Body of pancreas (tissue), 4 donors: ENCODE measurements around the gene CRACR2B. TPM values are rescaled to one million over a fixed set of nuclear protein-coding genes. Genes with fewer than 3 reads are reported as not detected.

Experiments
- ATAC-seq: fragments of 150-250 bp; one replicate; pipeline ENCODE4 v1.9.1; 2016
- DNase-seq, 4 donors: peaks; one replicate each; pipeline ENCODE4 v3.0.0-alpha.2; 2019
- H3K27ac ChIP-seq, 4 donors: fragments of 200-600 bp; sonication (generic); 1 replicate in 3 of 4; 2 replicates in 1 of 4; pipeline versions ENCODE4 v1.5.1 to v1.6.1; 2016 to 2019; ENCODE audit warnings: mild to moderate bottlenecking in 1 of 4, mixed read lengths in 1 of 4, moderate library complexity in 1 of 4
- H3K27me3 ChIP-seq, 2 donors: fragments of 200-600 bp; sonication (generic); one replicate each; pipeline ENCODE4 v1.6.0; 2016; ENCODE audit warnings: mild to moderate bottlenecking in 1 of 2
- H3K36me3 ChIP-seq, 2 donors: fragments of 200-600 bp; sonication (generic); replicated peaks in 1 of 2; 2 replicates each; pipeline ENCODE4 v1.5.1; 2016; ENCODE audit warnings: low read depth in 2 of 2; ENCODE audit not compliant: insufficient read depth in 1 of 2
- H3K4me1 ChIP-seq: fragments of 200-600 bp; sonication (generic); one replicate; pipeline ENCODE4 v1.6.0; 2016
- H3K4me3 ChIP-seq, 2 donors: fragments of 200-600 bp; sonication (generic); 1 replicate in 1 of 2; 2 replicates in 1 of 2; pipeline ENCODE4 v1.5.1; 2016 to 2019
- H3K9me3 ChIP-seq, 3 donors: fragments of 200-600 bp; sonication (generic); 1 replicate in 2 of 3; 2 replicates in 1 of 3; pipeline ENCODE4 v1.5.1; 2016
- CTCF ChIP-seq, 7 experiments: fragments of 450-650 bp in 4 of 7; fragments of 200-600 bp in 3 of 7; sonication (generic) in 3 of 7; IDR thresholded peaks; one replicate each; pipeline ENCODE4 v1.5.1; 2016 to 2019; ENCODE audit warnings: antibody characterized with exemption in 7 of 7
- POLR2A ChIP-seq, 3 donors: fragments of 450-650 bp; IDR thresholded peaks; one replicate each; pipeline ENCODE4 v1.6.1; 2016; ENCODE audit warnings: antibody characterized with exemption in 3 of 3, mild to moderate bottlenecking in 2 of 3
- WGBS, 2 donors: methylation state at CpG; one replicate each; pipeline ENCODE4 v1.1.5; 2017; 5-methylcytosine and 5-hydroxymethylcytosine counted together
- intact Hi-C: fragments of 100-400 bp; cut with DNase I; formaldehyde crosslinking; loops from one replicate; pipeline ENCODE4 v1.15.1; 2023
- total RNA-seq, 2 donors: library from RNA; depleted of rRNA; stranded (reverse); fragments of >200 nt; gene quantifications; one replicate each; pipeline ENCODE4 v1.1.0, GENCODE V29; 2016

CRACR2B gene
- total RNA-seq, 2 donors from 2014 or later, result 134 to 368 TPM

- Histone ChIP-seq H3K9me3 (no peaks in the 10 kb centered on the region), H3K4me1 (peaks cover 21% of the 10 kb centered on the region), H3K27ac (no peak overlapping the region), H3K27me3 (no peaks in the 10 kb centered on the region), H3K36me3 (peaks cover 0 to 5% of the 10 kb centered on the region in 2 donors), H3K4me3 (no peak overlapping the region)
- TF ChIP-seq CTCF (IDR thresholded peaks at IDR 0.05), result no peak
- TF ChIP-seq POLR2A (IDR thresholded peaks at IDR 0.05), result no peak
- 34 to 66% methylated on average over 5 to 28 of the region's 31 CpGs for WGBS, 2 donors
- ATAC-seq (no peak), DNase-seq (no peak)
- intact Hi-C loops, result no loop called here
Observed at GRCh38 chr11:788953-789940, 38.5 kb upstream of the CRACR2B start.

- DNase-seq (no peak), ATAC-seq (no peak)
- TF ChIP-seq CTCF (IDR thresholded peaks at IDR 0.05), result no peak
- TF ChIP-seq POLR2A (IDR thresholded peaks at IDR 0.05), result peak in 1 of 3 donors; percentile 2
- intact Hi-C loops, result no loop called here
- H3K9me3 ChIP-seq, result no peaks in the 10 kb centered on the region
- H3K27me3 ChIP-seq, result no peaks in the 10 kb centered on the region
- H3K36me3 ChIP-seq, result peaks cover 0 to 5% of the 10 kb centered on the region in 2 donors
- no peak within 1 kb of the TSS for H3K4me3 ChIP-seq
- WGBS, 2 donors, result 7% methylated on average over 41 of the region's 44 CpGs; no CpG with 5 or more reads in 1 of the 2 donors
- H3K27ac ChIP-seq, result no peak within 1 kb of the TSS
- peaks cover 28% of the 10 kb centered on the region for H3K4me1 ChIP-seq
Observed at GRCh38 chr11:789943-790342, 37.8 kb upstream of the CRACR2B start, which contains the start of gene CEND1. TSS of gene CEND1 (minus strand) at chr11:790090. CDS start at chr11:788576, 1,514 bp downstream.

- no peak for TF ChIP-seq CTCF (IDR thresholded peaks at IDR 0.05)
- no peak for TF ChIP-seq POLR2A (IDR thresholded peaks at IDR 0.05)
- DNase-seq (no peak), ATAC-seq (no peak)
- Histone ChIP-seq H3K27ac (no peak overlapping the region), H3K9me3 (no peaks in the 10 kb centered on the region), H3K27me3 (no peaks in the 10 kb centered on the region), H3K4me3 (no peak overlapping the region), H3K36me3 (peaks cover 0 to 5% of the 10 kb centered on the region in 2 donors), H3K4me1 (peaks cover 36% of the 10 kb centered on the region)
- 76 to 86% methylated on average over 12 to 18 of the region's 18 CpGs for WGBS, 2 donors
- intact Hi-C loops, result no loop called here
Observed at GRCh38 chr11:790721-791564, 36.8 kb upstream of the CRACR2B start.

- intact Hi-C loops, result no loop called here
- Histone ChIP-seq H3K4me1 (peaks cover 45% of the 10 kb centered on the region), H3K36me3 (peaks cover 0 to 5% of the 10 kb centered on the region in 2 donors), H3K9me3 (no peaks in the 10 kb centered on the region), H3K4me3 (no peak overlapping the region), H3K27me3 (no peaks in the 10 kb centered on the region), H3K27ac (no peak overlapping the region)
- ATAC-seq, result no peak
- 86 to 87% methylated on average over 11 to 29 of the region's 49 CpGs for WGBS, 2 donors
- TF ChIP-seq POLR2A (IDR thresholded peaks at IDR 0.05) (no peak), CTCF (IDR thresholded peaks at IDR 0.05) (no peak)
- DNase-seq, result no peak
Observed at GRCh38 chr11:791658-792534, 35.8 kb upstream of the CRACR2B start.
